Mucosa of stomach (tissue), 1 donor: Measurements from ENCODE around the gene THOC2.
"Not testable (repeated sequence)": the region's sequence is repeated elsewhere in the genome, so short reads cannot be mapped to it uniquely, and the experiment has no call there.

Experiments used
- H3K27me3 ChIP-seq: one replicate; pipeline ENCODE4 v1.7.0; 2013; ENCODE audit warnings: mild to moderate bottlenecking, low read length; ENCODE audit not compliant: control insufficient read depth, insufficient read depth
- H3K36me3 ChIP-seq: one replicate; pipeline ENCODE4 v1.7.0; 2013; ENCODE audit warnings: low read length; ENCODE audit not compliant: control insufficient read depth, insufficient read depth
- H3K4me1 ChIP-seq: one replicate; pipeline ENCODE4 v1.7.0; 2013; ENCODE audit warnings: mild to moderate bottlenecking, low read length; ENCODE audit not compliant: control insufficient read depth, insufficient read depth
- H3K4me3 ChIP-seq: one replicate; pipeline ENCODE4 v1.7.0; 2013; ENCODE audit warnings: low read length
- H3K9ac ChIP-seq: one replicate; pipeline ENCODE4 v1.7.0; 2013; ENCODE audit warnings: mild to moderate bottlenecking, low read length, moderate library complexity
- H3K9me3 ChIP-seq: one replicate; pipeline ENCODE4 v1.7.0; 2013; ENCODE audit warnings: mild to moderate bottlenecking, low read length, moderate library complexity; ENCODE audit not compliant: control insufficient read depth
- donor health status: Pancreatic carcinoma.

Gene THOC2, protein sequence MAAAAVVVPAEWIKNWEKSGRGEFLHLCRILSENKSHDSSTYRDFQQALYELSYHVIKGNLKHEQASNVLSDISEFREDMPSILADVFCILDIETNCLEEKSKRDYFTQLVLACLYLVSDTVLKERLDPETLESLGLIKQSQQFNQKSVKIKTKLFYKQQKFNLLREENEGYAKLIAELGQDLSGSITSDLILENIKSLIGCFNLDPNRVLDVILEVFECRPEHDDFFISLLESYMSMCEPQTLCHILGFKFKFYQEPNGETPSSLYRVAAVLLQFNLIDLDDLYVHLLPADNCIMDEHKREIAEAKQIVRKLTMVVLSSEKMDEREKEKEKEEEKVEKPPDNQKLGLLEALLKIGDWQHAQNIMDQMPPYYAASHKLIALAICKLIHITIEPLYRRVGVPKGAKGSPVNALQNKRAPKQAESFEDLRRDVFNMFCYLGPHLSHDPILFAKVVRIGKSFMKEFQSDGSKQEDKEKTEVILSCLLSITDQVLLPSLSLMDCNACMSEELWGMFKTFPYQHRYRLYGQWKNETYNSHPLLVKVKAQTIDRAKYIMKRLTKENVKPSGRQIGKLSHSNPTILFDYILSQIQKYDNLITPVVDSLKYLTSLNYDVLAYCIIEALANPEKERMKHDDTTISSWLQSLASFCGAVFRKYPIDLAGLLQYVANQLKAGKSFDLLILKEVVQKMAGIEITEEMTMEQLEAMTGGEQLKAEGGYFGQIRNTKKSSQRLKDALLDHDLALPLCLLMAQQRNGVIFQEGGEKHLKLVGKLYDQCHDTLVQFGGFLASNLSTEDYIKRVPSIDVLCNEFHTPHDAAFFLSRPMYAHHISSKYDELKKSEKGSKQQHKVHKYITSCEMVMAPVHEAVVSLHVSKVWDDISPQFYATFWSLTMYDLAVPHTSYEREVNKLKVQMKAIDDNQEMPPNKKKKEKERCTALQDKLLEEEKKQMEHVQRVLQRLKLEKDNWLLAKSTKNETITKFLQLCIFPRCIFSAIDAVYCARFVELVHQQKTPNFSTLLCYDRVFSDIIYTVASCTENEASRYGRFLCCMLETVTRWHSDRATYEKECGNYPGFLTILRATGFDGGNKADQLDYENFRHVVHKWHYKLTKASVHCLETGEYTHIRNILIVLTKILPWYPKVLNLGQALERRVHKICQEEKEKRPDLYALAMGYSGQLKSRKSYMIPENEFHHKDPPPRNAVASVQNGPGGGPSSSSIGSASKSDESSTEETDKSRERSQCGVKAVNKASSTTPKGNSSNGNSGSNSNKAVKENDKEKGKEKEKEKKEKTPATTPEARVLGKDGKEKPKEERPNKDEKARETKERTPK (N-terminal part only)

DNA sequence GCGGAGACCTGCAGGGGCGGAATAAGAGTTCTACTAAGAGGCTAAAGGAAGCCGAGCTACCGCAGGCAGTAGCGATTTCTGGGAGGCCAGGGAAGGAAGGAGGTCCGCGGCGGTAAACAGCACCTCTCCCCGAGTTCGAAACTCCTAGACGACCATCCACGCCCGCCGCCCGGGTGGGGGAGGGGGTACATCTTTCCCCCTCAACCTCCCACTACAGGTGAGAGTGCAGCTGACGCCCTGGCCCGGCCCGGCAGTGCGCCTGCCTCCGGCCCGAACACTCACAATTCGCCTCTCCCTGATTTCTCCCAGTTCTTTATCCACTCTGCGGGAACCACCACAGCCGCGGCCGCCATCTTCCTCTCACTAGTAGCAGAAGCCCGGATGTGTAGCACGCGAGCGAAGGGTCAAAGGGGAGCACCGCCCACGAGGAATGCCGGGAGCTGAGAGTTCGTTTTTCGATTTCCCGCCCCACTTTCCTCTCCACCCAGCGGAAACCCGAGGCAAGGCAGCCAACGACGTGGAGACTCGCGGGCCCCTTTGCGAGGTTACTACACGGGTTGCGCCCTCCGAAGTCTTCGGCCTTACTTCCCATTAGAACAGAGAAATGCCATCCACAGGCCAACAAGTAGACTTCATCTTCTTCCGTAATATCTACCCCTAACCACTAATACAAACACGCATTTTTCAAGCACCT lies at the start of gene THOC2:
Gene THOC2, minus strand, starts transcription at position 383 of the 694 bp plus-strand sequence. Its CDS starts 30 bp downstream, at position 353.
- H3K9ac ChIP-seq, result peak within 1 kb of the TSS; percentile 84
- no peaks in the 10 kb centered on the region for H3K36me3 ChIP-seq
- H3K4me1 ChIP-seq, result no peaks in the 10 kb centered on the region
- H3K9me3 ChIP-seq, result no peaks in the 10 kb centered on the region
- H3K4me3 ChIP-seq, result peak within 1 kb of the TSS; percentile 46
- no peaks in the 10 kb centered on the region for H3K27me3 ChIP-seq

DNA sequence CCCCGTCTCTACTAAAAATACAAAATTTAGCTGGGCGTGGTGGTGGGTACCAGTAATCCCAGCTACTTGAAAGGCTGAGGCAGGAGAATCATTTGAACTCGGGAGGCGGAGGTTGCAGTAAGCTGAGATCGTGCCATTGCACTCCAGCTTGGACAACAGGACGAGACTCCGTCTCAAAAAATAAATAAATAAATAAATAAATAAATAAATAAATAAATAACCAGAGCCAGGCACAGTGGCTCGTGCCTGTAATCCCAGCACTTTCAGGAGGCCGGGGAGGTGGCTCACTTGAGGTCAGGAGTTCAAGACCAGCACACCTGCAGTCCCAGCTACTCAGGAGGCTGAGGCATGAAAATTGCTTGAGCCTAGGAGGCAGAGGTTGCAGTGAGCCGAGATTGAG lies 48.9 kb upstream of the THOC2 start:
- not testable (repeated sequence) for H3K4me3 ChIP-seq, H3K9me3 ChIP-seq, H3K9ac ChIP-seq, H3K27me3 ChIP-seq, H3K36me3 ChIP-seq
- H3K4me1 ChIP-seq, result peaks cover 10% of the 10 kb centered on the region

DNA sequence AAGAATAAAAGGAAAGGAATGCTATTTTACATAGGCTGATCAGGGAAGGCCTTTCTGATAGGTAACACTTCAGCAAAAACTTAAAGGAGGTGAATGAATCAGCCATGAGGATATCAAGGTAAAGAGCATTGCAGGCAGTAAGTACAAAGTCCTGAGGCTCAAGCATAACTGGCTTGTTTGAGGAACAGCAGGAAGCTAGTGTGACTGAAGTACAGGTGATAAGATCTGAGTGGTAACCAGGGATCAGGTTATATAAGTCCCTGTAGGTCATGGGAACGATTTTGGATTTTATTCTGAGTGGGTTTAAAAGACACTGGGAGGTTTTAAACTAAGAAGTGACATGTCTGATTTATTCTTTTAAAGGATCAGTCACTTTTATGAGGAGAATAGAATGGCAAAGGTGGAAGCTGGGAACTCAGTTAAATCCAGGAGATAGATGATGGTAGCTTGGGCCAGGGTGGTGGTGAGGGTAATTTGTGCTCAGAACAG lies 47.1 kb upstream of the THOC2 start:
- H3K9me3 ChIP-seq, result no peaks in the 10 kb centered on the region
- H3K4me1 ChIP-seq, result peaks cover 10% of the 10 kb centered on the region
- H3K27me3 ChIP-seq, result no peaks in the 10 kb centered on the region
- H3K4me3 ChIP-seq, result no peak overlapping the region
- no peak overlapping the region for H3K9ac ChIP-seq
- no peaks in the 10 kb centered on the region for H3K36me3 ChIP-seq

DNA sequence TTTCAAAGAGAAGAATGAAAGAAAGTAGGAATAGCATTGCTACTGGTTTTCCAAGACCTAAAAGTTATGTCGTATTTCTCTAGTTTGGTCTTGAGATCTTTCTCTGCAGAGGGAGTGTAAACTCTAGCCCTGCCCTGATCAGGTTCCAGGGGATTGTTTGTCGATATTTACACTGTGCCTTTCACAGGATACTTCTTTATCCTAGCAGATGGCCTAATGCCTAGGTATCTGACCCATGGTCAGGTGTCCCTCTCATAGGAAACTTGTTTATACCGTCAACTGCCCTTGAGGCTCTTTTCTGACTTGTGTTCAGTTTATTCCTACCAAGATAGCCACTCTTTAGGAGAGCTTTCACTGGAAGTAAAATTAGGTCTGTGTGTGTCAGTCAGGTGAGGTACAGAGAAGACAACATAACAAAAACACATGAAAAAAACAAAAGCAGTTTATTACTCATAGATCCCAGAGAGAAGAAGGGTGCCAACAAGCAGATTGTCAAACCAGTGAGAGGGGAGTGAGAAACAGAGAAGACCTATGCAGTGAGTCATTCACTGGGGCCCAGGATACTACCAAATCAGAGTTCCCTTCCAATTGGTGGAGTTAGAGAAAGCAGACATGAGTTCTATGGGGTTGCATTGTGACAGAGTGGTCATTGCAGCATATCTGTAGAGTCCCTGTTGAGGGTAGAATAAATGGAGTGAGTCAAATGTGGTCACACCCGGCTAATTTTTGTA lies 40.6 kb upstream of the THOC2 start:
- H3K4me1 ChIP-seq, result no peaks in the 10 kb centered on the region
- no peaks in the 10 kb centered on the region for H3K36me3 ChIP-seq
- H3K9me3 ChIP-seq, result no peaks in the 10 kb centered on the region
- H3K9ac ChIP-seq, result no peak overlapping the region
- H3K27me3 ChIP-seq, result no peaks in the 10 kb centered on the region
- no peak overlapping the region for H3K4me3 ChIP-seq

GRCh38 chrX:123771449-123772064 lies 38.7 kb upstream of the THOC2 start:
- Histone ChIP-seq H3K36me3 (no peaks in the 10 kb centered on the region), H3K4me1 (no peaks in the 10 kb centered on the region), H3K9ac (no peak overlapping the region), H3K4me3 (no peak overlapping the region), H3K27me3 (no peaks in the 10 kb centered on the region), H3K9me3 (no peaks in the 10 kb centered on the region)

DNA sequence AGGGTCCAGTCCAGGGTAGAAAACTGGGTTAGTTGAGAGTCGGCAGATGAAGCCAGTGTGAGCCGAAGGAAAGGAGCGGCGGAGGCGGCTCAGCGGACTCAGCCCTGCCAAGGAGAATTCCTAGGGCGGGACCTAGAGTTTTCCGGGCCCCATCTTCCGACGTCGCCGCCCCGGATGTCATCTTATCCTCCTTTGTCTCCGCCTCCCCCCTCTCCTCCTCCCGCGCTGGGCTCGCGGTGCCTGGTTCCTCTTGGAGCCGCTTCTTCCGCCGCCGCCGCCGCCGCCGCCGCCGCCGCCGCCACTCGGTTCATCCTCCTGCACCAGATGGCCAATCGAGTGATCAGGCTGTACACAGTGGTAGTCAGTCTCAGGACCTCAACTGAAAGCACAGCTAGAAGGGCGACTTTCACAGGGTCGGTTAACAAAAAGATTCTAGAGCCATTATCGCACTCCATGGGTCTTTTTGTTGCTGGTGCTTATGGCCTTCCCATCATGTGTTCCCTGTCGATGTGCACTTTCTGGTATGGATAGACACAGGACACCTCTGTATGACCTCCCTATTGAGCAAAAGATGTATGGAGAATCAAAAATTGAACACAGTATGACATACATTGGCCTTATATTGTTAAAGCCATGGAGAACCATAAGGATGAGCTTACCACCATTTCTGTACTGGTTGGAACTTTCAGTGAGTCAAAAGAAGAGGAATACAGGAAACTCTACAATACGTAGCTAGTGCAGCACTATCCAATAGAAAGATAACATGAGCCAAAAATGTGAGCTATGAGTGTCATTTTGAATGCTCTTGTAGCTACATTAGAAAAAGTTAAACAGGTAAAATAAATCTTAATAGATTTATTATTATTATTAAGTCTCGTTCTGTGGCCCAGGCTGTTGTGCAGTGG lies 32.4 kb upstream of the THOC2 start:
- no peaks in the 10 kb centered on the region for H3K4me1 ChIP-seq
- peak overlapping the region; percentile 34 for H3K9ac ChIP-seq
- no peaks in the 10 kb centered on the region for H3K27me3 ChIP-seq
- H3K4me3 ChIP-seq, result no peak overlapping the region
- H3K9me3 ChIP-seq, result no peaks in the 10 kb centered on the region
- no peaks in the 10 kb centered on the region for H3K36me3 ChIP-seq

DNA sequence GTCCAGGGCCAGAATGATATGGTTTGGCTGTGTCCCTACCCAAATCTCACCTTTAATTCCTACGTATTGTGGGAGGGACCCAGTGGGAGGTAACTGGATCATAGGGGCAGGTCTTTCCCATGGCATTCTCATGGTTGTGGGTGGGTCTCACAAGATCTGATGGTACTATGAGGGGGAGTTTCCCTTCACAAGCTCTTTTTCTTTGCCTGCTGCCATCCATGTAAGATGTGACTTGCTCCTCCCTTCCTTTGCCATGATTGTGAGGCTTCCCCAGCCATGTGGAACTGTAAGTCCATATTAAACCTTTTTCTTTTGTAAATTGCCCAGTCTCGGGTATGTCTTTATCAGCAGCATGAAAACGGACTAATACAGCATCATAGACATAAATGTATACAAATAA lies 27.0 kb upstream of the THOC2 start:
- H3K36me3 ChIP-seq, H3K4me3 ChIP-seq, H3K9ac ChIP-seq, H3K4me1 ChIP-seq, H3K9me3 ChIP-seq, H3K27me3 ChIP-seq: not testable (repeated sequence)

DNA sequence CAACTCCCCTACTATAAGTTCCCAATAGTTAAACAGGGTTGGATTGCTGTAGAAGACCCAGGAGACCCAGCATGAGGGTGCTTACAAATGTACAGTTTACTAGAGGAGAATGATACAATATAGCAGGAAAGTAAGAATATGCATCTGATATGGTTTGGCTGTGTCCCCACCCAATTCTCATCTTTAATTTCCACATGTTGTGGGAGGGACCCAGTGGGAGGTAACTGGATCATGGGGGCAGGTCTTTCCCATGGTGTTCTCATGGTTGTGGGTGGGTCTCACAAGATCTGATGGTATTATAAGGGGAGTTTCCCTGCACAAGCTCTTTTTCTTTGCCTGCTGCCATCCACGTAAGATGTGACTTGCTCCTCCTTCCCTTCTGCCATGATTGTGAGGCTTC lies 24.9 kb upstream of the THOC2 start:
- H3K9ac ChIP-seq, H3K36me3 ChIP-seq, H3K9me3 ChIP-seq, H3K4me1 ChIP-seq, H3K27me3 ChIP-seq, H3K4me3 ChIP-seq: not testable (repeated sequence)

- Histone ChIP-seq H3K27me3 (no peaks in the 10 kb centered on the region), H3K4me3 (no peak overlapping the region), H3K9ac (no peak overlapping the region), H3K9me3 (no peaks in the 10 kb centered on the region), H3K4me1 (no peaks in the 10 kb centered on the region), H3K36me3 (no peaks in the 10 kb centered on the region)
These were observed 23.5 kb upstream of the THOC2 start for GRCh38 chrX:123756320-123756719.

DNA sequence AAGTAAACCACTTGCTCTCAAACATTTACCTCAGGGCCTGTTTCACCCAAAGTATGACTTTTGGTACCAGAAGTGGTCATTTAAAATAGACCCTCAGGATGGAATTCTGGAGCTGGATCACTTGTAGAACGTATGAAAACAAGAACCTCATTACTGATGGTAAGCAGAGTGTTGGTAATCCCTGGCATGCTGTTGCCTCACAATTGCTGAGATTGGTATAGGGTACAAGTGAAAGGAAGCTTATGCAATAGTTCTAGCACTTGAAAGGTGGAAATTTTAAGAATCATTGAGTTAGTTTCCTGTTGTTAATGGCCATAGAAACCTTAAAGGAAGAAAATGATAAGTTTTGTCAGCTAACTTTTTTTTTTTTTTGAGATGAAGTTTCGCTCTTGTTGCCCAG lies 22.3 kb upstream of the THOC2 start:
- Histone ChIP-seq H3K27me3 (no peaks in the 10 kb centered on the region), H3K4me3 (no peak overlapping the region), H3K9ac (no peak overlapping the region), H3K4me1 (no peaks in the 10 kb centered on the region), H3K36me3 (no peaks in the 10 kb centered on the region), H3K9me3 (no peaks in the 10 kb centered on the region)
